Measurements from ENCODE around the gene RPTOR.

- TF ChIP-seq, protein P1, sequence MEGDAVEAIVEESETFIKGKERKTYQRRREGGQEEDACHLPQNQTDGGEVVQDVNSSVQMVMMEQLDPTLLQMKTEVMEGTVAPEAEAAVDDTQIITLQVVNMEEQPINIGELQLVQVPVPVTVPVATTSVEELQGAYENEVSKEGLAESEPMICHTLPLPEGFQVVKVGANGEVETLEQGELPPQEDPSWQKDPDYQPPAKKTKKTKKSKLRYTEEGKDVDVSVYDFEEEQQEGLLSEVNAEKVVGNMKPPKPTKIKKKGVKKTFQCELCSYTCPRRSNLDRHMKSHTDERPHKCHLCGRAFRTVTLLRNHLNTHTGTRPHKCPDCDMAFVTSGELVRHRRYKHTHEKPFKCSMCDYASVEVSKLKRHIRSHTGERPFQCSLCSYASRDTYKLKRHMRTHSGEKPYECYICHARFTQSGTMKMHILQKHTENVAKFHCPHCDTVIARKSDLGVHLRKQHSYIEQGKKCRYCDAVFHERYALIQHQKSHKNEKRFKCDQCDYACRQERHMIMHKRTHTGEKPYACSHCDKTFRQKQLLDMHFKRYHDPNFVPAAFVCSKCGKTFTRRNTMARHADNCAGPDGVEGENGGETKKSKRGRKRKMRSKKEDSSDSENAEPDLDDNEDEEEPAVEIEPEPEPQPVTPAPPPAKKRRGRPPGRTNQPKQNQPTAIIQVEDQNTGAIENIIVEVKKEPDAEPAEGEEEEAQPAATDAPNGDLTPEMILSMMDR (IDR thresholded peaks at IDR 0.05; ENCODE audit: insufficient read depth, low read depth, low read length), result no peak
- no peak for TF ChIP-seq EZH2 (IDR thresholded peaks at IDR 0.05; ENCODE audit: insufficient read depth, low read length)
These were observed 273.2 kb downstream of the RPTOR start for GRCh38 chr17:80817861-80818260.
